ENCODE results near the gene FTO.

DNA sequence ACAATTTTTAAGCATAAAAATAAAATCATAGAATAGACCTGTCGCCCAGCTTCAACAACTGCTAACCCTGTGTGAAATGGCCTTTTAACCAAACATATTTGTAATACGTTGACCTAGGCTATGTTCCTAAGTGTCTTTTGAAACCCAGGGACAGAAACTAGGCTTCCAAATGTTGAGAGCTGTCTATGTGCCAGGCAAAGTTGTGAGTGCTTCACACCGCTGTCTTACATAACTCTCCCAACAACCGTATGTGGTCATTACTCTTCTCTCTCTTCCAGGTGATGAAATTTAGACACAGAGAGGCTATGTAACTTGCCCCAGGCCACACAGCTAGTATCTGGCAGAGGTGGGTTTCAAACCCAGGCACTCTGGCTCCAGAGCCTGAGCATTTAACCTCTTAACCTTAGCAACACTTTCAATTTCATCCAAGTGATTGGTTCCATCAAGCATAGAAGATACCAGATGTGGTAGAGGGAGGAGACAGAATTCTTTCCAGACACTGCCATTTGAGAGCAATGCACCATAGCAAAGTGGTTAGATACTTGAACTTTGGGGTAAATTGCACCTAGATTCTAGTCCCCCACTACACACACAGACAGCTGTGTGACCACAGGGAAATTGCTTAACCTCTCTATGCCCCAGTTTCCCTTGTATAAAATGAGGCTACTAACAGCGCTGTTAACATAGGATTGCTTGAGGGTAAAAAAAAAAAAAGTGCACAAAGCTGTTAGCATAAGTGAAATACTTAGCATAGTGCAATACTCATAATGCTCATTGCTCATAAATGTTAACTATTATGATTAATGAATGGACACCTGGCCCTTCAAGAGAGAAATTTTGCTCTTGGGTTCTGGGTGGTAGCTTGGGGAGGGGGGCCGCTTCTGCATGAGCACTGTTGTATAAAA, 422.0 kb downstream of the FTO start:
- TF ChIP-seq, protein P1, sequence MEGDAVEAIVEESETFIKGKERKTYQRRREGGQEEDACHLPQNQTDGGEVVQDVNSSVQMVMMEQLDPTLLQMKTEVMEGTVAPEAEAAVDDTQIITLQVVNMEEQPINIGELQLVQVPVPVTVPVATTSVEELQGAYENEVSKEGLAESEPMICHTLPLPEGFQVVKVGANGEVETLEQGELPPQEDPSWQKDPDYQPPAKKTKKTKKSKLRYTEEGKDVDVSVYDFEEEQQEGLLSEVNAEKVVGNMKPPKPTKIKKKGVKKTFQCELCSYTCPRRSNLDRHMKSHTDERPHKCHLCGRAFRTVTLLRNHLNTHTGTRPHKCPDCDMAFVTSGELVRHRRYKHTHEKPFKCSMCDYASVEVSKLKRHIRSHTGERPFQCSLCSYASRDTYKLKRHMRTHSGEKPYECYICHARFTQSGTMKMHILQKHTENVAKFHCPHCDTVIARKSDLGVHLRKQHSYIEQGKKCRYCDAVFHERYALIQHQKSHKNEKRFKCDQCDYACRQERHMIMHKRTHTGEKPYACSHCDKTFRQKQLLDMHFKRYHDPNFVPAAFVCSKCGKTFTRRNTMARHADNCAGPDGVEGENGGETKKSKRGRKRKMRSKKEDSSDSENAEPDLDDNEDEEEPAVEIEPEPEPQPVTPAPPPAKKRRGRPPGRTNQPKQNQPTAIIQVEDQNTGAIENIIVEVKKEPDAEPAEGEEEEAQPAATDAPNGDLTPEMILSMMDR (IDR thresholded peaks at IDR 0.05) = no peak
- TF ChIP-seq POLR2AphosphoS5 (IDR thresholded peaks at IDR 0.05) (no peak), POLR2A (IDR thresholded peaks at IDR 0.05) (no peak), EP300 (IDR thresholded peaks at IDR 0.05) (no peak)
